Bronchial epithelial cell (primary cell): ENCODE results near the gene KRTAP20-2. TPM values are rescaled to one million over a fixed set of nuclear protein-coding genes. Genes with fewer than 3 reads are reported as not detected.

ENCODE experiments used
- DNase-seq: peaks from one replicate; pipeline ENCODE4 v3.0.0-alpha.2; 2010; ENCODE audit warnings: low read depth
- FAIRE-seq: peaks from 2 replicates; lab custom pipeline; 2011; peaks lifted over from hg19 to GRCh38; lab: Jason Lieb, UNC
- H3K27me3 ChIP-seq: 2 replicates; pipeline ENCODE4 v1.5.1; 2011; ENCODE audit warnings: low read length; ENCODE audit not compliant: control insufficient read depth, insufficient read depth
- H3K36me3 ChIP-seq: 2 replicates; pipeline ENCODE4 v1.5.1; 2011; ENCODE audit warnings: low read length; ENCODE audit not compliant: control insufficient read depth, insufficient read depth
- H3K4me3 ChIP-seq: 2 replicates; pipeline ENCODE4 v1.5.1; 2011; ENCODE audit warnings: mild to moderate bottlenecking, low read depth, low read length, control low read depth
- CTCF ChIP-seq: IDR thresholded peaks from 2 replicates; pipeline ENCODE4 v1.5.1; 2011; ENCODE audit warnings: mild to moderate bottlenecking, moderate library complexity, low read length, control low read depth, inconsistent platforms; ENCODE audit not compliant: insufficient read depth, severe bottlenecking
- total RNA-seq: library from RNA; depleted of rRNA; stranded (reverse); fragments of >200 nt; gene quantifications from 2 replicates; pipeline ENCODE4 v1.2.1, GENCODE V29; 2014

The KRTAP20-2 gene
- total RNA-seq, 1 donor from 2014 or later, result not detected

GRCh38 chr21:30612132-30612531, 22.9 kb upstream of the KRTAP20-2 start:
- DNase-seq (no peak), FAIRE-seq (no peak)
- Histone ChIP-seq H3K4me3 (no peak overlapping the region), H3K36me3 (no peaks in the 10 kb centered on the region), H3K27me3 (no peaks in the 10 kb centered on the region)
- TF ChIP-seq CTCF, result no peak

GRCh38 chr21:30613836-30614235, 21.2 kb upstream of the KRTAP20-2 start, which contains the start of gene KRTAP6-1:
TSS of gene KRTAP6-1 (minus strand) at chr21:30613930. CDS start at chr21:30613904, 26 bp downstream.
- no peak for TF ChIP-seq CTCF
- no peaks in the 10 kb centered on the region for H3K27me3 ChIP-seq
- H3K4me3 ChIP-seq, result no peak within 1 kb of the TSS
- DNase-seq, result no peak
- H3K36me3 ChIP-seq, result no peaks in the 10 kb centered on the region
- no peak for FAIRE-seq

- no peak overlapping the region for H3K4me3 ChIP-seq
- no peaks in the 10 kb centered on the region for H3K36me3 ChIP-seq
- TF ChIP-seq CTCF, result no peak
- no peak for DNase-seq
- FAIRE-seq, result no peak
- H3K27me3 ChIP-seq, result no peaks in the 10 kb centered on the region
Measured at GRCh38 chr21:30615199-30615598, 19.8 kb upstream of the KRTAP20-2 start.

- TF ChIP-seq CTCF, result no peak
- no peak within 1 kb of the TSS for H3K4me3 ChIP-seq
- no peaks in the 10 kb centered on the region for H3K27me3 ChIP-seq
- no peaks in the 10 kb centered on the region for H3K36me3 ChIP-seq
- DNase-seq (no peak), FAIRE-seq (no peak)
Measured at GRCh38 chr21:30616125-30616524, 18.9 kb upstream of the KRTAP20-2 start, which contains the start of gene KRTAP20-1. TSS of gene KRTAP20-1 (plus strand) at chr21:30616425. CDS start at chr21:30616455, 30 bp downstream.

GRCh38 chr21:30620080-30620479, 14.9 kb upstream of the KRTAP20-2 start:
- Histone ChIP-seq H3K36me3 (no peaks in the 10 kb centered on the region), H3K27me3 (no peaks in the 10 kb centered on the region), H3K4me3 (no peak overlapping the region)
- FAIRE-seq (no peak), DNase-seq (no peak)
- no peak for TF ChIP-seq CTCF

DNA sequence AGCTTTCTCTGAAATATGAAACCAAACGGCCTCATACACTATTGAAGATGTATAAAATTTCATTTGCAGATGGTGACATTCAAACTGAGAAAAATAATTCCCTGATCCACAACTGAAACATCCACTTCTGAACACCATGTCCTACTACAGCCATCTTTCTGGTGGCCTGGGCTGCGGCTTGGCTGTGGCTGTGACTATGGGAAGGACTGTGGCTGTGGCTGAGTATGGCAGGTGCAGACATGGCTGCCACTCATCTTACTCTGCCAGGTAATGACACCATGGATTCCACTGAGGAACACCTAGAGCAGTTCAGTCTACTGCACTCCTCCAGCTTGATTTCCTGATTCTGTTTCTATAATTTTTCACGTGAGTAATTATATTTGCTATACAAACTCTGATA, 14.5 kb upstream of the KRTAP20-2 start, which contains the start of gene KRTAP20-4:
Gene KRTAP20-4 (plus strand): TSS at position 106 of the 400 bp plus-strand sequence.
- Histone ChIP-seq H3K4me3 (no peak within 1 kb of the TSS), H3K27me3 (no peaks in the 10 kb centered on the region), H3K36me3 (no peaks in the 10 kb centered on the region)
- FAIRE-seq (no peak), DNase-seq (no peak)
- no peak for TF ChIP-seq CTCF
